ENCODE measurements around the gene ANKS1B. TPM values are rescaled to one million over a fixed set of nuclear protein-coding genes. Genes with fewer than 3 reads are reported as not detected.

The ANKS1B gene
- total RNA-seq, 1 donor from 2014 or later, result 8.2 TPM

DNA sequence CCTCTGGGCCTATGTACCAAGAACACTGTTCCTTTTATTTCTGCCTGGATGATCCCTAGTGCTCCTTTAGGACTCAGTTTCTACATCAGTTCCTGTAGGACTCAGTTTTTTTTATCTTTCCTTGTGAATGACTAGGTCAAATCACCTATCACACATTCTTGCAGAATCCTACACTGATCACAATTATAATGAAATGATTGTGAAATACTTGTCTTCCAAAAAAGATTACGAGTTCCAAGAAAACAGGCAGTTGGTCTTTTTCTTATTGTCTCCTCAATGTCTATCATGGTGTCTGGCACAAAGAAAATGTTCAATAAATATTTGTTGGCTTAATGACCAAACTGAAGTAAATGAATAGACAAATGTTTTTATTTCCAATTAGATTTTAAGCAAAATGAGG is 432.7 kb downstream of the ANKS1B start:
- no peaks in the 10 kb centered on the region for H3K36me3 ChIP-seq
- H3K9me3 ChIP-seq, result no peaks in the 10 kb centered on the region
- no peak overlapping the region for H3K27ac ChIP-seq
- no peaks in the 10 kb centered on the region for H3K4me1 ChIP-seq
- no peaks in the 10 kb centered on the region for H3K27me3 ChIP-seq
- intact Hi-C loops (cut with DNase I), result no loop called here
- no peak overlapping the region for H3K4me3 ChIP-seq
- TF ChIP-seq, protein P1, sequence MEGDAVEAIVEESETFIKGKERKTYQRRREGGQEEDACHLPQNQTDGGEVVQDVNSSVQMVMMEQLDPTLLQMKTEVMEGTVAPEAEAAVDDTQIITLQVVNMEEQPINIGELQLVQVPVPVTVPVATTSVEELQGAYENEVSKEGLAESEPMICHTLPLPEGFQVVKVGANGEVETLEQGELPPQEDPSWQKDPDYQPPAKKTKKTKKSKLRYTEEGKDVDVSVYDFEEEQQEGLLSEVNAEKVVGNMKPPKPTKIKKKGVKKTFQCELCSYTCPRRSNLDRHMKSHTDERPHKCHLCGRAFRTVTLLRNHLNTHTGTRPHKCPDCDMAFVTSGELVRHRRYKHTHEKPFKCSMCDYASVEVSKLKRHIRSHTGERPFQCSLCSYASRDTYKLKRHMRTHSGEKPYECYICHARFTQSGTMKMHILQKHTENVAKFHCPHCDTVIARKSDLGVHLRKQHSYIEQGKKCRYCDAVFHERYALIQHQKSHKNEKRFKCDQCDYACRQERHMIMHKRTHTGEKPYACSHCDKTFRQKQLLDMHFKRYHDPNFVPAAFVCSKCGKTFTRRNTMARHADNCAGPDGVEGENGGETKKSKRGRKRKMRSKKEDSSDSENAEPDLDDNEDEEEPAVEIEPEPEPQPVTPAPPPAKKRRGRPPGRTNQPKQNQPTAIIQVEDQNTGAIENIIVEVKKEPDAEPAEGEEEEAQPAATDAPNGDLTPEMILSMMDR (IDR thresholded peaks at IDR 0.05), result no peak
- DNase-seq (ENCODE audit: low spot score in 2 of 2), result no peak

DNA sequence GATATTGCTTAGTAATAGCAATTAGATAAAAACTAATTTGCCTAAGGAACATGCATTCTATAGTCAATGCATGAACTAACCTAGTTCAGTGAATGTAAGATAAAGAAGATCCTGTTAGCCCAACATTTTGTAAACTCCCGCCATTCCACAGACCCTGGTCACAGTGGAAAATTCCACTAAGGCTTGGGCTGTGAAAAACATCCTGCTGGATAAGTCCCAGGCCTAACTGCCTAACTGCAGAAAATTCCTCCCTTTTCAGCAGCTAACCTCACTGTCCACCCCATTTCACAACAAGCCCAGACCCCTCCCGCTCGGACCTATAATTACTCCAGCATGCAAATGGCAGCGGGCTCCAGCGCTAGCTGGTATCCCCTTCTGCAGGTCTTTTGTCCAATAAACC is 435.1 kb downstream of the ANKS1B start:
- Histone ChIP-seq H3K4me1 (no peaks in the 10 kb centered on the region), H3K9me3 (no peaks in the 10 kb centered on the region), H3K4me3 (no peak overlapping the region), H3K27me3 (no peaks in the 10 kb centered on the region), H3K36me3 (no peaks in the 10 kb centered on the region), H3K27ac (no peak overlapping the region)
- DNase-seq (ENCODE audit: low spot score in 2 of 2), result no peak
- intact Hi-C loops (cut with DNase I), result no loop called here
- TF ChIP-seq, protein P1 (IDR thresholded peaks at IDR 0.05), result no peak

DNA sequence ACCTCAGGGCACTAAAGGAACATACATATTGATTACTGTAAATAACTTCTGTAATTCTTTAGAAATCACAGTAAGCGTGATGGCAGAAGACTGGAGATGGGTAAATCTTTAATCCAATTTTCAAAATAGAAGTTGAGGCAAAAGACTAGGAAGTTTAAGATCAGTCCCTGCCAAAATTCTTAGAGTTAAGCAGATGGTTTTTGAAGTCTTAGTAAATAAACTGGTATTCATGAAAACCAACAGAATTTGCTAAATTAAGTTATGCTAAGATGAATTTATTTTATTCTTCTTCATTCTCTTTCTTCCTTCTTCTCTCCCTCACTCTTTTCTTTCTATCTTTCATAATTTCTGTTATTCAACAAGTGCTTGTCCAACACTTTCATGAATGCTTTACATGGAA is 435.5 kb downstream of the ANKS1B start:
- Histone ChIP-seq H3K4me1 (no peaks in the 10 kb centered on the region), H3K27ac (no peak overlapping the region), H3K27me3 (no peaks in the 10 kb centered on the region), H3K9me3 (no peaks in the 10 kb centered on the region), H3K4me3 (no peak overlapping the region), H3K36me3 (no peaks in the 10 kb centered on the region)
- intact Hi-C loops (cut with DNase I), result no loop called here
- TF ChIP-seq, protein P1 (IDR thresholded peaks at IDR 0.05), result no peak
- no peak for DNase-seq (ENCODE audit: low spot score in 2 of 2)

GRCh38 chr12:99544457-99544856 is 440.3 kb downstream of the ANKS1B start:
- H3K9me3 ChIP-seq, result peaks cover 0 to 16% of the 10 kb centered on the region in 2 donors
- no peaks in the 10 kb centered on the region for H3K4me1 ChIP-seq
- TF ChIP-seq, protein P1 (IDR thresholded peaks at IDR 0.05), result no peak
- no peak overlapping the region for H3K27ac ChIP-seq
- DNase-seq (ENCODE audit: low spot score in 2 of 2), result no peak
- H3K36me3 ChIP-seq, result no peaks in the 10 kb centered on the region
- H3K27me3 ChIP-seq, result no peaks in the 10 kb centered on the region
- intact Hi-C loops (cut with DNase I), result no loop called here
- H3K4me3 ChIP-seq, result no peak overlapping the region

DNA sequence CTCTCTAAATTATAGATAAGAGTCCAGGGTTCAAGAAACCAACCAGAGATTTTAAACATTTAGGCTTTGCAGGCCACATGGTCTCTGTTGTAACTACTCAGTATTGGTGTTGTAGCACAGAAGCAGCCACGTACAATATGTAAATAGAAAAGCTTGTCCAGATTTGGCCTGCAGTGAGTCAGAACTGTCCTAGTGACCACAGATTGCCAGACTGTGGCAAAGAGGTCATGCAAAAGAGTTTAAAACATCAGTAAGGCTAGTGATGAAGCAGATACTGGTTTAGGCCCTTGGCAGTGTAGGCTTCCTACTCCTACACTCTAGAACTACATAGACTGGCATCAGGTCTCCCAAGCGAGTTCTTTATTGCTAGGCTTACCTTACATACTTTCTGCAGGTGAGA is 454.8 kb downstream of the ANKS1B start:
- DNase-seq (ENCODE audit: low spot score in 2 of 2), result no peak
- Histone ChIP-seq H3K36me3 (no peaks in the 10 kb centered on the region), H3K27me3 (no peaks in the 10 kb centered on the region), H3K4me3 (no peak overlapping the region), H3K27ac (no peak overlapping the region), H3K9me3 (peaks cover 0 to 4% of the 10 kb centered on the region in 2 donors), H3K4me1 (no peaks in the 10 kb centered on the region)
- intact Hi-C loops (cut with DNase I), result no loop called here
- TF ChIP-seq, protein P1 (IDR thresholded peaks at IDR 0.05), result no peak

- peaks cover 0 to 8% of the 10 kb centered on the region in 2 donors for H3K9me3 ChIP-seq
- intact Hi-C loops (cut with DNase I), result no loop called here
Measured at GRCh38 chr12:99528478-99528877, 456.3 kb downstream of the ANKS1B start.

More at GRCh38 chr12:99528478-99528877, 456.3 kb downstream of the ANKS1B start:
- no peaks in the 10 kb centered on the region for H3K36me3 ChIP-seq
- DNase-seq (ENCODE audit: low spot score in 2 of 2), result no peak
- H3K4me3 ChIP-seq, result no peak overlapping the region
- no peaks in the 10 kb centered on the region for H3K4me1 ChIP-seq
- TF ChIP-seq, protein P1 (IDR thresholded peaks at IDR 0.05), result no peak
- no peak overlapping the region for H3K27ac ChIP-seq
- no peaks in the 10 kb centered on the region for H3K27me3 ChIP-seq
